ENCODE results near the gene PLD3. TPM values are rescaled to one million over a fixed set of nuclear protein-coding genes. Genes with fewer than 3 reads are reported as not detected.

PLD3 gene
- total and polyA plus RNA-seq, 2 donors (not counting 3 experiments of a cell fraction or from before 2014, with no cell fraction given) = 166 to 479 TPM

GRCh38 chr19:40323705-40324104 lies 24.8 kb upstream of the PLD3 start:
- H3K9ac ChIP-seq (replicated peaks; ENCODE audit: extremely low read depth, insufficient read depth, low read length) = no peak overlapping the region
- no peak overlapping the region for H3K4me2 ChIP-seq (ENCODE audit: insufficient read depth, low read length)
- peaks cover 13 to 55% of the 10 kb centered on the region in 2 experiments for H3K36me3 ChIP-seq (ENCODE audit: control insufficient read depth in 2 of 2, extremely low read depth in 1 of 2, insufficient read depth in 2 of 2, low read length in 2 of 2)
- H3K79me2 ChIP-seq (ENCODE audit: control insufficient read depth, insufficient read depth, low read length) = no peaks in the 10 kb centered on the region
- DNase-seq (ENCODE audit: low read depth, low spot score) = no peak
- no peak overlapping the region for H3K4me3 ChIP-seq (replicated peaks in 1 of 3; ENCODE audit: insufficient read depth in 1 of 3, low read depth in 1 of 3, low read length in 3 of 3)
- no TSS peak for BruUV-seq (replicated peaks)
- no peak for FAIRE-seq
- CTCF ChIA-PET = no interaction called here
- no peaks in the 10 kb centered on the region for H3K9me3 ChIP-seq (replicated peaks; ENCODE audit: control insufficient read depth, insufficient read depth, low read length)
- H3K27ac ChIP-seq (ENCODE audit: insufficient read depth, low read depth, low read length) = no peak overlapping the region
- H2AFZ ChIP-seq (ENCODE audit: low read depth, low read length) = no peak overlapping the region
- TF ChIP-seq CTCF (IDR thresholded peaks at IDR 0.05; ENCODE audit: extremely low read depth in 1 of 2, insufficient read depth in 1 of 2, low read depth in 1 of 2, low read length in 2 of 2) = no peak
- no peak for TF ChIP-seq GATA2 (IDR thresholded peaks at IDR 0.05; ENCODE audit: insufficient read depth, insufficient read length, low read depth, low read length)
- TF ChIP-seq, protein P1, sequence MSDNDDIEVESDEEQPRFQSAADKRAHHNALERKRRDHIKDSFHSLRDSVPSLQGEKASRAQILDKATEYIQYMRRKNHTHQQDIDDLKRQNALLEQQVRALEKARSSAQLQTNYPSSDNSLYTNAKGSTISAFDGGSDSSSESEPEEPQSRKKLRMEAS (IDR thresholded peaks at IDR 0.05; ENCODE audit: insufficient read depth, insufficient read length) = no peak
- TF ChIP-seq FOS (IDR thresholded peaks at IDR 0.05; ENCODE audit: borderline replicate concordance, insufficient read depth, low read length) = no peak
- TF ChIP-seq EZH2 (IDR thresholded peaks at IDR 0.05; ENCODE audit: borderline replicate concordance, low read depth, low read length, severe bottlenecking) = no peak
- no peak for TF ChIP-seq POLR2A (IDR thresholded peaks at IDR 0.05; ENCODE audit: low read depth, low read length)
- no peak for TF ChIP-seq POLR2AphosphoS5 (IDR thresholded peaks at IDR 0.05; ENCODE audit: insufficient read depth, low read depth, low read length)
- no peak for TF ChIP-seq MYC (IDR thresholded peaks at IDR 0.05; ENCODE audit: low read depth, low read length)
- no peak for TF ChIP-seq JUN (IDR thresholded peaks at IDR 0.05; ENCODE audit: borderline replicate concordance, insufficient read depth, insufficient read length, low read depth)
- dilution Hi-C loops (cut with MboI; ENCODE audit: extremely low pct_ligation_motif_present, low sequenced_read_pairs) = no loop called here
- H3K27me3 ChIP-seq (ENCODE audit: control insufficient read depth in 2 of 2, insufficient read depth in 2 of 2, low read length in 2 of 2) = no peaks in the 10 kb centered on the region
- POLR2A ChIA-PET = no interaction called here
- peaks cover 4% of the 10 kb centered on the region for H3K4me1 ChIP-seq (ENCODE audit: control insufficient read depth, extremely low read depth, insufficient read depth, low read length)
- intact Hi-C loops (cut with micrococcal nuclease) = no loop called here
- no peaks in the 10 kb centered on the region for H4K20me1 ChIP-seq (replicated peaks; ENCODE audit: control insufficient read depth, extremely low read depth, insufficient read depth, low read length)
- no peaks in the 10 kb centered on the region for H3K9me1 ChIP-seq (replicated peaks; ENCODE audit: control insufficient read depth, extremely low read depth, insufficient read depth, low read length)

Data from endothelial cell of umbilical vein (primary cell).